Activated naive CD8-positive, alpha-beta T cell treated with anti-CD3 and anti-CD28 coated beads for 36 hours (primary cell): Measurements from ENCODE around the gene ADAMTSL4. TPM values are rescaled to one million over a fixed set of nuclear protein-coding genes. Genes with fewer than 3 reads are reported as not detected.

Experiments
- DNase-seq: peaks from one replicate; pipeline ENCODE4 v3.0.0; 2021
- H3K27ac Mint-ChIP-seq: one replicate; pipeline ENCODE4 v1.8.0; 2022; ENCODE audit warnings: mild to moderate bottlenecking, moderate library complexity, mixed read lengths
- H3K27me3 Mint-ChIP-seq: one replicate; pipeline ENCODE4 v1.8.0; 2022; ENCODE audit warnings: mild to moderate bottlenecking, mixed read lengths
- H3K36me3 Mint-ChIP-seq: one replicate; pipeline ENCODE4 v1.8.0; 2021; ENCODE audit warnings: mild to moderate bottlenecking, mixed read lengths
- H3K4me1 Mint-ChIP-seq: one replicate; pipeline ENCODE4 v1.8.0; 2021; ENCODE audit warnings: mixed read lengths
- H3K4me3 Mint-ChIP-seq: one replicate; pipeline ENCODE4 v1.8.0; 2022; ENCODE audit warnings: mild to moderate bottlenecking, moderate library complexity, mixed read lengths
- H3K9me3 Mint-ChIP-seq: one replicate; pipeline ENCODE4 v1.8.0; 2022; ENCODE audit warnings: mixed read lengths
- total RNA-seq, 2 experiments: library from RNA; stranded (reverse); gene quantifications; one replicate each; pipeline ENCODE4 v1.2.3, GENCODE V29; 2021

ADAMTSL4 gene
- under 1 TPM; 0.06 to 0.10 TPM for total RNA-seq

- Mint-ChIP-seq H3K27ac (no peak within 1 kb of the TSS), H3K9me3 (no peaks in the 10 kb centered on the region), H3K36me3 (no peaks in the 10 kb centered on the region), H3K27me3 (peaks cover 60% of the 10 kb centered on the region), H3K4me1 (peaks cover 18% of the 10 kb centered on the region), H3K4me3 (peak within 1 kb of the TSS; percentile 73)
- DNase-seq, result peak; percentile 61
These were observed at the start of gene ADAMTSL4 for GRCh38 chr1:150548632-150549495. Gene ADAMTSL4 (plus strand): TSS chr1:150549408. CDS start chr1:150552289, 2,881 bp downstream.

GRCh38 chr1:150505431-150505830 lies 43.8 kb upstream of the ADAMTSL4 start:
- no peaks in the 10 kb centered on the region for H3K9me3 Mint-ChIP-seq
- H3K4me1 Mint-ChIP-seq, result no peaks in the 10 kb centered on the region
- H3K27ac Mint-ChIP-seq, result peak overlapping the region; percentile 3
- DNase-seq, result no peak
- H3K36me3 Mint-ChIP-seq, result peaks cover 8% of the 10 kb centered on the region
- no peaks in the 10 kb centered on the region for H3K27me3 Mint-ChIP-seq
- H3K4me3 Mint-ChIP-seq, result no peak overlapping the region

GRCh38 chr1:150507912-150508864 lies 41.0 kb upstream of the ADAMTSL4 start, which contains the start of gene ECM1:
Gene ECM1 (plus strand): TSS chr1:150508109. CDS start chr1:150508210, 101 bp downstream.
- no peaks in the 10 kb centered on the region for H3K9me3 Mint-ChIP-seq
- H3K27me3 Mint-ChIP-seq, result no peaks in the 10 kb centered on the region
- H3K36me3 Mint-ChIP-seq, result peaks cover 4% of the 10 kb centered on the region
- H3K4me1 Mint-ChIP-seq, result no peaks in the 10 kb centered on the region
- H3K27ac Mint-ChIP-seq, result peak within 1 kb of the TSS; percentile 68
- DNase-seq, result no peak
- no peak within 1 kb of the TSS for H3K4me3 Mint-ChIP-seq

- H3K27ac Mint-ChIP-seq, result no peak overlapping the region
- H3K4me3 Mint-ChIP-seq, result no peak overlapping the region
- H3K27me3 Mint-ChIP-seq, result no peaks in the 10 kb centered on the region
- no peak for DNase-seq
- peaks cover 3% of the 10 kb centered on the region for H3K36me3 Mint-ChIP-seq
- H3K4me1 Mint-ChIP-seq, result peaks cover 2% of the 10 kb centered on the region
- no peaks in the 10 kb centered on the region for H3K9me3 Mint-ChIP-seq
These were observed 40.2 kb upstream of the ADAMTSL4 start for GRCh38 chr1:150508982-150509381.

- H3K27ac Mint-ChIP-seq, result no peak overlapping the region
- no peak overlapping the region for H3K4me3 Mint-ChIP-seq
- H3K4me1 Mint-ChIP-seq, result peaks cover 7% of the 10 kb centered on the region
- H3K27me3 Mint-ChIP-seq, result no peaks in the 10 kb centered on the region
- DNase-seq, result no peak
- H3K36me3 Mint-ChIP-seq, result no peaks in the 10 kb centered on the region
- H3K9me3 Mint-ChIP-seq, result no peaks in the 10 kb centered on the region
These were observed 37.7 kb upstream of the ADAMTSL4 start for GRCh38 chr1:150511551-150511950.

- H3K27me3 Mint-ChIP-seq, result no peaks in the 10 kb centered on the region
- no peak for DNase-seq
- no peak overlapping the region for H3K27ac Mint-ChIP-seq
- no peaks in the 10 kb centered on the region for H3K36me3 Mint-ChIP-seq
- peaks cover 12% of the 10 kb centered on the region for H3K4me1 Mint-ChIP-seq
- H3K9me3 Mint-ChIP-seq, result no peaks in the 10 kb centered on the region
- H3K4me3 Mint-ChIP-seq, result no peak overlapping the region
These were observed 37.1 kb upstream of the ADAMTSL4 start for GRCh38 chr1:150511985-150512660.

GRCh38 chr1:150512846-150513245 lies 36.4 kb upstream of the ADAMTSL4 start:
- H3K9me3 Mint-ChIP-seq, result no peaks in the 10 kb centered on the region
- no peaks in the 10 kb centered on the region for H3K36me3 Mint-ChIP-seq
- no peak for DNase-seq
- H3K4me3 Mint-ChIP-seq, result no peak overlapping the region
- H3K27ac Mint-ChIP-seq, result no peak overlapping the region
- H3K27me3 Mint-ChIP-seq, result no peaks in the 10 kb centered on the region
- peaks cover 12% of the 10 kb centered on the region for H3K4me1 Mint-ChIP-seq

- Mint-ChIP-seq H3K4me3 (no peak overlapping the region), H3K9me3 (no peaks in the 10 kb centered on the region)
- DNase-seq, result no peak
These were observed 35.8 kb upstream of the ADAMTSL4 start for GRCh38 chr1:150513351-150513791.

GRCh38 chr1:150514260-150514659 lies 34.9 kb upstream of the ADAMTSL4 start:
- Mint-ChIP-seq H3K9me3 (no peaks in the 10 kb centered on the region), H3K27me3 (no peaks in the 10 kb centered on the region), H3K27ac (no peak overlapping the region), H3K4me1 (peaks cover 12% of the 10 kb centered on the region), H3K4me3 (peak overlapping the region; percentile 84), H3K36me3 (no peaks in the 10 kb centered on the region)
- no peak for DNase-seq

More at GRCh38 chr1:150513351-150513791, 35.8 kb upstream of the ADAMTSL4 start:
- Mint-ChIP-seq H3K4me1 (peaks cover 12% of the 10 kb centered on the region), H3K36me3 (no peaks in the 10 kb centered on the region), H3K27ac (no peak overlapping the region), H3K27me3 (no peaks in the 10 kb centered on the region)

GRCh38 chr1:150514913-150515327 lies 34.3 kb upstream of the ADAMTSL4 start:
- H3K4me1 Mint-ChIP-seq, result peaks cover 12% of the 10 kb centered on the region
- no peaks in the 10 kb centered on the region for H3K36me3 Mint-ChIP-seq
- no peaks in the 10 kb centered on the region for H3K27me3 Mint-ChIP-seq
- H3K27ac Mint-ChIP-seq, result no peak overlapping the region
- H3K4me3 Mint-ChIP-seq, result peak overlapping the region; percentile 84
- no peaks in the 10 kb centered on the region for H3K9me3 Mint-ChIP-seq
- no peak for DNase-seq

- DNase-seq, result peak; percentile 95
- Mint-ChIP-seq H3K27ac (peak within 1 kb of the TSS; percentile 41), H3K27me3 (no peaks in the 10 kb centered on the region), H3K4me1 (peaks cover 12% of the 10 kb centered on the region), H3K36me3 (no peaks in the 10 kb centered on the region), H3K4me3 (peak within 1 kb of the TSS; percentile 84), H3K9me3 (no peaks in the 10 kb centered on the region)
These were observed 33.7 kb upstream of the ADAMTSL4 start, which contains the start of gene FALEC for GRCh38 chr1:150515328-150516049. Gene FALEC (plus strand): TSS chr1:150515752.

GRCh38 chr1:150516050-150516591 lies 33.1 kb upstream of the ADAMTSL4 start:
- H3K27ac Mint-ChIP-seq, result no peak overlapping the region
- H3K27me3 Mint-ChIP-seq, result no peaks in the 10 kb centered on the region

GRCh38 chr1:150516616-150517015 lies 32.6 kb upstream of the ADAMTSL4 start:
- H3K4me1 Mint-ChIP-seq, result peaks cover 14% of the 10 kb centered on the region

More at GRCh38 chr1:150516050-150516591, 33.1 kb upstream of the ADAMTSL4 start:
- no peak for DNase-seq
- Mint-ChIP-seq H3K36me3 (no peaks in the 10 kb centered on the region), H3K4me3 (peak overlapping the region; percentile 84), H3K4me1 (peaks cover 12% of the 10 kb centered on the region), H3K9me3 (no peaks in the 10 kb centered on the region)

More at GRCh38 chr1:150516616-150517015, 32.6 kb upstream of the ADAMTSL4 start:
- DNase-seq, result no peak
- no peaks in the 10 kb centered on the region for H3K36me3 Mint-ChIP-seq
- H3K9me3 Mint-ChIP-seq, result no peaks in the 10 kb centered on the region
- H3K4me3 Mint-ChIP-seq, result peak overlapping the region; percentile 84
- H3K27ac Mint-ChIP-seq, result no peak overlapping the region
- H3K27me3 Mint-ChIP-seq, result no peaks in the 10 kb centered on the region
